GM12878 (cell line): ENCODE results near the gene GLMP. TPM values are rescaled to one million over a fixed set of nuclear protein-coding genes. Genes with fewer than 3 reads are reported as not detected.

Experiments used
- BHLHE40 ChIP-seq, 2 experiments: fragments of 450-650 bp in 1 of 2; IDR thresholded peaks; 2 replicates each; pipeline ENCODE4 v1.6.1; 2011 to 2017; ENCODE audit warnings: low read depth in 2 of 2, borderline replicate concordance in 1 of 2, improper control_type of control experiment in 1 of 2, low read length in 1 of 2, mild to moderate bottlenecking in 1 of 2
- CBX3 ChIP-seq: fragments of 200-600 bp; sonication (generic); IDR thresholded peaks from 2 replicates; pipeline ENCODE4 v1.6.1; 2016; ENCODE audit warnings: low read depth, borderline replicate concordance
- EGR1 ChIP-seq, 2 experiments: IDR thresholded peaks; 1 replicate in 1 of 2; 2 replicates in 1 of 2; pipeline ENCODE4 v1.6.1; 2011 to 2012; ENCODE audit warnings: low read depth in 2 of 2, low read length in 2 of 2, borderline replicate concordance in 1 of 2, mild to moderate bottlenecking in 1 of 2, moderate library complexity in 1 of 2
- FOXK2 ChIP-seq: fragments of 450-650 bp; IDR thresholded peaks from 2 replicates; pipeline ENCODE4 v1.6.1; 2017; ENCODE audit warnings: mild to moderate bottlenecking, moderate library complexity
- FOXM1 ChIP-seq: IDR thresholded peaks from 2 replicates; pipeline ENCODE4 v1.6.1; 2012; ENCODE audit warnings: low read depth, mild to moderate bottlenecking, inconsistent platforms, low read length, moderate library complexity
- HDAC6 ChIP-seq: fragments of 200-600 bp; sonication (generic); IDR thresholded peaks from one replicate; pipeline ENCODE4 v1.8.0; 2017; ENCODE audit warnings: antibody characterized with exemption; ENCODE audit not compliant: unreplicated experiment
- IKZF1 ChIP-seq: fragments of 450-650 bp; conservative IDR thresholded peaks from 2 replicates; pipeline ENCODE4 v1.6.1; 2017; ENCODE audit warnings: antibody characterized with exemption, mild to moderate bottlenecking
- MXI1 ChIP-seq: fragments of 150-350 bp; IDR thresholded peaks from 2 replicates; pipeline ENCODE4 v1.6.1; 2011; ENCODE audit warnings: low read depth, mild to moderate bottlenecking, inconsistent platforms, low read length, improper control_type of control experiment
- NFXL1 ChIP-seq: fragments of 450-650 bp; IDR thresholded peaks from 2 replicates; pipeline ENCODE4 v1.6.1; 2017; ENCODE audit warnings: antibody characterized with exemption, mild to moderate bottlenecking, borderline replicate concordance
- PAX5 ChIP-seq: IDR thresholded peaks from 2 replicates; pipeline ENCODE4 v1.6.1; 2011; ENCODE audit warnings: low read depth, low read length, borderline replicate concordance
- POLR2AphosphoS5 ChIP-seq: IDR thresholded peaks from 2 replicates; pipeline ENCODE4 v1.6.1; 2011; ENCODE audit warnings: mild to moderate bottlenecking, low read length, inconsistent platforms
- RB1 ChIP-seq: fragments of 450-650 bp; formaldehyde crosslinking; IDR thresholded peaks from 2 replicates; pipeline ENCODE4 v1.6.1; 2017; ENCODE audit warnings: mild to moderate bottlenecking, borderline replicate concordance
- TCF12 ChIP-seq: IDR thresholded peaks from 2 replicates; pipeline ENCODE4 v1.6.1; 2011; ENCODE audit warnings: low read depth, mild to moderate bottlenecking, low read length
- ZBTB11 ChIP-seq: fragments of 450-650 bp; formaldehyde crosslinking; IDR thresholded peaks from 2 replicates; pipeline ENCODE4 v1.5.0; 2022; ENCODE audit warnings: mild to moderate bottlenecking, missing genetic modification characterization
- ZBTB4 ChIP-seq: fragments of 450-650 bp; formaldehyde crosslinking; IDR thresholded peaks from 2 replicates; pipeline ENCODE4 v1.4.0; 2022; ENCODE audit warnings: mild to moderate bottlenecking, moderate library complexity
- ZNF207 ChIP-seq: fragments of 450-650 bp; IDR thresholded peaks from 2 replicates; pipeline ENCODE4 v1.6.1; 2014; ENCODE audit warnings: antibody characterized with exemption, mild to moderate bottlenecking, borderline replicate concordance
- polyA plus RNA-seq, 11 experiments: library from polyadenylated mRNA; depleted of rRNA in 4 of 11; unstranded in 6 of 11; stranded (reverse) in 5 of 11; fragments of >200 nt; fragmentation: Nextera tagmentation in 4 of 11; fragmentation: Illumina TruSeq in 1 of 11; extraction: Ambion mirVana in 4 of 11; extraction: Trizol in 1 of 11; gene quantifications; 1 replicate in 1 of 11; 2 replicates in 10 of 11; pipeline versions ENCODE4 v1.2.1 to v1.2.3, GENCODE V29; 2011 to 2016; ENCODE audit warnings: inconsistent platforms in 2 of 11, missing spikeins in 2 of 11, low read depth in 1 of 11
- total RNA-seq, 4 experiments: library from RNA; depleted of rRNA in 3 of 4; stranded (reverse); fragments of >200 nt in 3 of 4; fragmentation: Illumina TruSeq in 1 of 4; extraction: Trizol in 1 of 4; gene quantifications; 2 replicates each; pipeline versions ENCODE4 v1.2.1 to v1.2.3, GENCODE V29; 2013 to 2021
- TF ChIP-seq, protein P1 (sequence below): IDR thresholded peaks from 2 replicates; pipeline ENCODE4 v1.6.1; 2012; ENCODE audit warnings: low read length, inconsistent platforms
- TF ChIP-seq, protein P2 (sequence below): fragments of 450-650 bp; IDR thresholded peaks from 2 replicates; pipeline ENCODE4 v1.6.1; 2016; ENCODE audit warnings: mild to moderate bottlenecking
- TF ChIP-seq, protein P3 (sequence below): fragments of 450-650 bp; IDR thresholded peaks from 2 replicates; pipeline ENCODE4 v1.6.1; 2017; ENCODE audit warnings: borderline replicate concordance

GLMP gene
- total and polyA plus RNA-seq, 10 of the 15 experiments (the other 5 are each of a cell fraction or from before 2014, with no cell fraction given): 4.4 to 30.0 (median 19.5) TPM

GRCh38 chr1:156295391-156295947 lies at the start of gene GLMP (continued):
- TF ChIP-seq TCF12 (no peak), FOXK2 (no peak), ZBTB4 (CRISPR knock-in tag) (no peak), FOXM1 (no peak), POLR2AphosphoS5 (peak; percentile 70), HDAC6 (no peak), NFXL1 (no peak), EGR1 (IDR thresholded peaks at IDR 0.05; ENCODE audit: borderline replicate concordance in 1 of 2, low read depth in 2 of 2, low read length in 2 of 2) (no peak), ZBTB11 (CRISPR knock-in tag) (no peak), RB1 (no peak), BHLHE40 (IDR thresholded peaks at IDR 0.05; ENCODE audit: borderline replicate concordance in 1 of 2, low read depth in 2 of 2, low read length in 1 of 2) (peak; percentile 19 to 49; a peak in 2 of 4 replicates), PAX5 (no peak), CBX3 (no peak), ZNF207 (no peak), MXI1 (peak; percentile 51; the same call in 1 of the 2 replicates), IKZF1 (0 out of 2 replicates have a peak, but pooled peaks have one; percentile 41)
- TF ChIP-seq, protein P1, sequence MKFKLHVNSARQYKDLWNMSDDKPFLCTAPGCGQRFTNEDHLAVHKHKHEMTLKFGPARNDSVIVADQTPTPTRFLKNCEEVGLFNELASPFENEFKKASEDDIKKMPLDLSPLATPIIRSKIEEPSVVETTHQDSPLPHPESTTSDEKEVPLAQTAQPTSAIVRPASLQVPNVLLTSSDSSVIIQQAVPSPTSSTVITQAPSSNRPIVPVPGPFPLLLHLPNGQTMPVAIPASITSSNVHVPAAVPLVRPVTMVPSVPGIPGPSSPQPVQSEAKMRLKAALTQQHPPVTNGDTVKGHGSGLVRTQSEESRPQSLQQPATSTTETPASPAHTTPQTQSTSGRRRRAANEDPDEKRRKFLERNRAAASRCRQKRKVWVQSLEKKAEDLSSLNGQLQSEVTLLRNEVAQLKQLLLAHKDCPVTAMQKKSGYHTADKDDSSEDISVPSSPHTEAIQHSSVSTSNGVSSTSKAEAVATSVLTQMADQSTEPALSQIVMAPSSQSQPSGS: no peak
- TF ChIP-seq, protein P2, sequence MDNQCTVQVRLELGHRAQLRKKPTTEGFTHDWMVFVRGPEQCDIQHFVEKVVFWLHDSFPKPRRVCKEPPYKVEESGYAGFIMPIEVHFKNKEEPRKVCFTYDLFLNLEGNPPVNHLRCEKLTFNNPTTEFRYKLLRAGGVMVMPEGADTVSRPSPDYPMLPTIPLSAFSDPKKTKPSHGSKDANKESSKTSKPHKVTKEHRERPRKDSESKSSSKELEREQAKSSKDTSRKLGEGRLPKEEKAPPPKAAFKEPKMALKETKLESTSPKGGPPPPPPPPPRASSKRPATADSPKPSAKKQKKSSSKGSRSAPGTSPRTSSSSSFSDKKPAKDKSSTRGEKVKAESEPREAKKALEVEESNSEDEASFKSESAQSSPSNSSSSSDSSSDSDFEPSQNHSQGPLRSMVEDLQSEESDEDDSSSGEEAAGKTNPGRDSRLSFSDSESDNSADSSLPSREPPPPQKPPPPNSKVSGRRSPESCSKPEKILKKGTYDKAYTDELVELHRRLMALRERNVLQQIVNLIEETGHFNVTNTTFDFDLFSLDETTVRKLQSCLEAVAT: 0 out of 2 replicates have a peak, but pooled peaks have one; percentile 17
- TF ChIP-seq, protein P3, sequence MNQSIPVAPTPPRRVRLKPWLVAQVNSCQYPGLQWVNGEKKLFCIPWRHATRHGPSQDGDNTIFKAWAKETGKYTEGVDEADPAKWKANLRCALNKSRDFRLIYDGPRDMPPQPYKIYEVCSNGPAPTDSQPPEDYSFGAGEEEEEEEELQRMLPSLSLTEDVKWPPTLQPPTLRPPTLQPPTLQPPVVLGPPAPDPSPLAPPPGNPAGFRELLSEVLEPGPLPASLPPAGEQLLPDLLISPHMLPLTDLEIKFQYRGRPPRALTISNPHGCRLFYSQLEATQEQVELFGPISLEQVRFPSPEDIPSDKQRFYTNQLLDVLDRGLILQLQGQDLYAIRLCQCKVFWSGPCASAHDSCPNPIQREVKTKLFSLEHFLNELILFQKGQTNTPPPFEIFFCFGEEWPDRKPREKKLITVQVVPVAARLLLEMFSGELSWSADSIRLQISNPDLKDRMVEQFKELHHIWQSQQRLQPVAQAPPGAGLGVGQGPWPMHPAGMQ: no peak
